Upper lobe of left lung (tissue), 4 donors: ENCODE results near the gene NOTCH1.

Experiments
- EP300 ChIP-seq, 4 donors: sonication (generic); formaldehyde crosslinking; IDR thresholded peaks; one replicate each; pipeline ENCODE4 v1.5.1; 2017; ENCODE audit warnings: antibody characterized with exemption in 4 of 4, control low read depth in 2 of 4
- POLR2AphosphoS5 ChIP-seq, 2 donors: sonication (generic); formaldehyde crosslinking; IDR thresholded peaks; one replicate each; pipeline ENCODE4 v1.5.1; 2017; ENCODE audit warnings: antibody characterized with exemption in 2 of 2
- TF ChIP-seq, protein P1 (sequence below), 6 experiments: fragments of 450-650 bp in 4 of 6; fragments of 200-600 bp in 2 of 6; sonication (generic) in 2 of 6; IDR thresholded peaks; one replicate each; pipeline ENCODE4 v1.5.1; 2016 to 2019; ENCODE audit warnings: antibody characterized with exemption in 6 of 6

DNA sequence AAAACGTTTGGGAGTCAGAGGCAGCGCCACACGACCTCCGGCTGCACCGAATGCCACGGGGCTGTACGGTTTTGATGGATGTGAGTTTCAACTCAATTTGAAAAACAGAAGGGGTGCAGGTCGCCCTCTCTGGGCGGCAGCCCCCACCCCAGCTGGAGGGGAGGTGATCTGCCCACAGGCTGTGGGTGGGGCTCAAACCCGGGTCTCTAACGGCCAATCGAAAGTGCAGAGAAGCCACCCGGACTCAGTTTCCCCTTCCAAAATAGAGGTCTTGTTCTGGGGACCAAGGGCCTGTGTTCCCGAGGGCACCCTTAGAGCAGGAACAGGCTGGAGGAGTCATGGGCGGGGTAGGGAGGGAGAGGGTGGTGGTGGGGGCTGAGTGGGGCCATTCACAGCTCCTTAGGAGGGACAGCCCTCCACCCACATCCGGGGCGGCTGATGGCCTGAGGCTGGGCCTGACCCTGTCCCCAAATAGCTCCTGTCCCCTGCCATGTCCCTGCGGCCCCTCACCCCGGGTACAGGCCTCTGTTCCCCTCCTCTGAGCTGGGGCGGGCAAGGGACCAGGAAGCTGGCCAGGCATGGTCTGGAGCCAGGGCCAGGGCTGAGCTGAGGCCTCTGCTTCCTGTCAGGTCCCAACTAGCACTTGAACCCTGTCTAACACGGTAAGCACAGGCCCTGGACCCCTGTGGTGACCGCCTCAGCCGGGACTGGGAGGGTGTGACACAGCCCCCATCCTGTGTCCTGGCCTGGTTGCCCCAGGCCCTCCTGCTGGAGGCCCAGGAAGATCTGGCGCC, 22.6 kb upstream of the NOTCH1 start:
- TF ChIP-seq EP300 (IDR thresholded peaks at IDR 0.05) (no peak), POLR2AphosphoS5 (IDR thresholded peaks at IDR 0.05) (no peak)
- TF ChIP-seq, protein P1, sequence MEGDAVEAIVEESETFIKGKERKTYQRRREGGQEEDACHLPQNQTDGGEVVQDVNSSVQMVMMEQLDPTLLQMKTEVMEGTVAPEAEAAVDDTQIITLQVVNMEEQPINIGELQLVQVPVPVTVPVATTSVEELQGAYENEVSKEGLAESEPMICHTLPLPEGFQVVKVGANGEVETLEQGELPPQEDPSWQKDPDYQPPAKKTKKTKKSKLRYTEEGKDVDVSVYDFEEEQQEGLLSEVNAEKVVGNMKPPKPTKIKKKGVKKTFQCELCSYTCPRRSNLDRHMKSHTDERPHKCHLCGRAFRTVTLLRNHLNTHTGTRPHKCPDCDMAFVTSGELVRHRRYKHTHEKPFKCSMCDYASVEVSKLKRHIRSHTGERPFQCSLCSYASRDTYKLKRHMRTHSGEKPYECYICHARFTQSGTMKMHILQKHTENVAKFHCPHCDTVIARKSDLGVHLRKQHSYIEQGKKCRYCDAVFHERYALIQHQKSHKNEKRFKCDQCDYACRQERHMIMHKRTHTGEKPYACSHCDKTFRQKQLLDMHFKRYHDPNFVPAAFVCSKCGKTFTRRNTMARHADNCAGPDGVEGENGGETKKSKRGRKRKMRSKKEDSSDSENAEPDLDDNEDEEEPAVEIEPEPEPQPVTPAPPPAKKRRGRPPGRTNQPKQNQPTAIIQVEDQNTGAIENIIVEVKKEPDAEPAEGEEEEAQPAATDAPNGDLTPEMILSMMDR (IDR thresholded peaks at IDR 0.05) = no peak
